GM12864 (cell line): ENCODE results near the gene CFAP206.

Source experiments
- DNase-seq: peaks from one replicate; pipeline ENCODE4 v3.0.0-alpha.2; 2011; ENCODE audit warnings: low read depth
- H3K4me3 ChIP-seq: 2 replicates; pipeline ENCODE4 v1.5.1; 2011; ENCODE audit warnings: mild to moderate bottlenecking, low read depth, low read length, control low read depth
- CTCF ChIP-seq: IDR thresholded peaks from 2 replicates; pipeline ENCODE4 v1.5.1; 2011; ENCODE audit warnings: low read depth, mild to moderate bottlenecking, moderate library complexity, low read length, control low read depth, inconsistent platforms; ENCODE audit errors: missing control alignments

Gene CFAP206

GRCh38 chr6:87420360-87420759 lies 12.6 kb downstream of the CFAP206 start:
- H3K4me3 ChIP-seq: no peak overlapping the region
- no peak for TF ChIP-seq CTCF
- DNase-seq: no peak

- no peak for TF ChIP-seq CTCF
- H3K4me3 ChIP-seq: no peak overlapping the region
- no peak for DNase-seq
These were observed 13.8 kb downstream of the CFAP206 start for GRCh38 chr6:87421576-87421975.

- DNase-seq: no peak
- no peak for TF ChIP-seq CTCF
- H3K4me3 ChIP-seq: no peak overlapping the region
These were observed 19.0 kb downstream of the CFAP206 start for GRCh38 chr6:87426789-87427188.

GRCh38 chr6:87430499-87430898 lies 22.7 kb downstream of the CFAP206 start:
- DNase-seq: no peak
- TF ChIP-seq CTCF: no peak
- no peak overlapping the region for H3K4me3 ChIP-seq

- H3K4me3 ChIP-seq: no peak overlapping the region
- no peak for DNase-seq
- TF ChIP-seq CTCF: no peak
These were observed 23.5 kb downstream of the CFAP206 start for GRCh38 chr6:87431263-87431662.

GRCh38 chr6:87436435-87436834 lies 28.7 kb downstream of the CFAP206 start:
- TF ChIP-seq CTCF: no peak
- no peak overlapping the region for H3K4me3 ChIP-seq
- peak; percentile 15 for DNase-seq

GRCh38 chr6:87441711-87442110 lies 33.9 kb downstream of the CFAP206 start:
- DNase-seq: no peak
- H3K4me3 ChIP-seq: no peak overlapping the region
- TF ChIP-seq CTCF: no peak
